ENCODE measurements around the gene MYO3B.
"Not testable (repeated sequence)": the region's sequence is repeated elsewhere in the genome, so short reads cannot be mapped to it uniquely, and the experiment has no call there.

GRCh38 chr2:170551899-170552298 is 374.0 kb downstream of the MYO3B start:
- not testable (repeated sequence) for TF ChIP-seq CTCF (IDR thresholded peaks at IDR 0.05; ENCODE audit: extremely low read depth in 1 of 2, insufficient read depth in 1 of 2, low read depth in 1 of 2, low read length in 2 of 2); GATA2 (IDR thresholded peaks at IDR 0.05; ENCODE audit: insufficient read depth, insufficient read length, low read depth, low read length)
